B cell (primary cell): Measurements from ENCODE around the gene NAA60. TPM values are rescaled to one million over a fixed set of nuclear protein-coding genes. Genes with fewer than 3 reads are reported as not detected.

Experiments
- ATAC-seq: fragments of 200-7000 bp; cut with Tn5 transposase; one replicate; pipeline ENCODE4 v1.10.0; 2021; ENCODE audit warnings: low read depth, mild to moderate bottlenecking, moderate number of reproducible peaks, moderate library complexity
- CTCF ChIA-PET: fragments of 350-600 bp; sonication (Branson Sonifier 250); formaldehyde crosslinking; loops from one replicate; lab custom pipeline; 2021; ENCODE audit warnings: antibody characterized with exemption, inconsistent platforms; lab: Charles Lee
- POLR2A ChIA-PET: fragments of 350-600 bp; sonication (Branson Sonifier 250); formaldehyde crosslinking; loops from one replicate; lab custom pipeline; 2021; ENCODE audit warnings: antibody characterized with exemption; lab: Charles Lee
- DNase-seq: peaks from one replicate; pipeline ENCODE4 v3.0.0; 2013
- H2AFZ ChIP-seq: 2 replicates; pipeline ENCODE4 v1.6.1; 2012; ENCODE audit warnings: mild to moderate bottlenecking, low read depth, low read length; ENCODE audit not compliant: insufficient read depth, poor library complexity, severe bottlenecking
- H3K27ac ChIP-seq, 2 donors: 1 replicate in 1 of 2; 2 replicates in 1 of 2; pipeline ENCODE4 v1.5.1; 2012 to 2013; ENCODE audit warnings: low read length in 2 of 2, mild to moderate bottlenecking in 2 of 2, moderate library complexity in 1 of 2
- H3K27me3 ChIP-seq, 4 experiments: fragments of 200-600 bp in 1 of 4; sonication (generic) in 1 of 4; replicated peaks in 1 of 4; 1 replicate in 2 of 4; 2 replicates in 2 of 4; pipeline versions ENCODE4 v1.6.1 to v1.7.0; 2013 to 2016; ENCODE audit warnings: low read length in 3 of 4, mild to moderate bottlenecking in 2 of 4, mixed read lengths in 1 of 4, moderate library complexity in 1 of 4; ENCODE audit not compliant: insufficient read depth in 4 of 4, control insufficient read depth in 3 of 4; ENCODE audit errors: control extremely low read depth in 1 of 4
- H3K36me3 ChIP-seq, 2 experiments: replicated peaks in 1 of 2; 1 replicate in 1 of 2; 2 replicates in 1 of 2; pipeline versions ENCODE4 v1.6.1 to v1.7.1; 2013; ENCODE audit warnings: low read length in 1 of 2; ENCODE audit not compliant: insufficient read depth in 2 of 2, control insufficient read depth in 1 of 2; ENCODE audit errors: control extremely low read depth in 1 of 2, extremely low read depth in 1 of 2
- H3K4me1 ChIP-seq, 2 donors: fragments of 200-600 bp in 1 of 2; sonication (generic) in 1 of 2; 1 replicate in 1 of 2; 2 replicates in 1 of 2; pipeline versions ENCODE4 v1.5.1 to v1.6.1; 2013 to 2017; ENCODE audit warnings: low read length in 2 of 2; ENCODE audit not compliant: control insufficient read depth in 2 of 2, insufficient read depth in 2 of 2
- H3K4me2 ChIP-seq: replicated peaks from 2 replicates; pipeline ENCODE3; 2012; ENCODE audit warnings: mild to moderate bottlenecking, low read depth, low read length; ENCODE audit not compliant: poor library complexity, severe bottlenecking
- H3K4me3 ChIP-seq, 5 experiments: fragments of 200-600 bp in 1 of 5; sonication (generic) in 1 of 5; 1 replicate in 3 of 5; 2 replicates in 2 of 5; pipeline versions ENCODE4 v1.5.1 to v1.7.0; 2011 to 2016; ENCODE audit warnings: low read length in 4 of 5, mild to moderate bottlenecking in 4 of 5, low read depth in 2 of 5, control low read depth in 1 of 5, moderate library complexity in 1 of 5; ENCODE audit not compliant: insufficient read depth in 1 of 5; ENCODE audit errors: control extremely low read depth in 1 of 5, extremely low read depth in 1 of 5
- H3K79me2 ChIP-seq: fragments of 200-600 bp; sonication (generic); one replicate; pipeline ENCODE4 v1.6.0; 2016; ENCODE audit warnings: low read length; ENCODE audit not compliant: control insufficient read depth, insufficient read depth
- H3K9ac ChIP-seq: fragments of 200-600 bp; sonication (generic); 2 replicates; pipeline ENCODE4 v1.6.1; 2017; ENCODE audit warnings: mild to moderate bottlenecking, low read length, moderate library complexity
- H3K9me3 ChIP-seq, 3 donors: one replicate each; pipeline versions ENCODE4 v1.6.1 to v1.7.1; 2013; ENCODE audit warnings: low read length in 2 of 3; ENCODE audit not compliant: control insufficient read depth in 2 of 3, insufficient read depth in 1 of 3; ENCODE audit errors: control extremely low read depth in 1 of 3
- H4K20me1 ChIP-seq: 2 replicates; pipeline ENCODE4 v1.6.0; 2012; ENCODE audit warnings: mild to moderate bottlenecking, low read length; ENCODE audit not compliant: insufficient read depth, control insufficient read depth, poor library complexity, severe bottlenecking
- H3K27ac Mint-ChIP-seq: one replicate; pipeline ENCODE4 v1.8.0; 2021; ENCODE audit warnings: mixed read lengths
- H3K27me3 Mint-ChIP-seq: one replicate; pipeline ENCODE4 v1.8.0; 2021; ENCODE audit warnings: mixed read lengths
- H3K4me1 Mint-ChIP-seq: one replicate; pipeline ENCODE4 v1.8.0; 2021; ENCODE audit warnings: mixed read lengths
- H3K4me3 Mint-ChIP-seq: one replicate; pipeline ENCODE4 v1.8.0; 2021; ENCODE audit warnings: mixed read lengths
- H3K9me3 Mint-ChIP-seq: one replicate; pipeline ENCODE4 v1.8.0; 2022; ENCODE audit warnings: mixed read lengths; ENCODE audit not compliant: insufficient read depth
- EZH2 ChIP-seq: IDR thresholded peaks from 2 replicates; pipeline ENCODE4 v1.6.1; 2012; ENCODE audit warnings: borderline replicate concordance, low read depth, mild to moderate bottlenecking, moderate library complexity, low read length; ENCODE audit not compliant: insufficient read depth, poor library complexity, severe bottlenecking
- WGBS: methylation state at CpG from one replicate; pipeline ENCODE4 v1.1.5; 2013; ENCODE audit warnings: missing lambda C conversion rate; ENCODE audit not compliant: insufficient coverage; 5-methylcytosine and 5-hydroxymethylcytosine counted together
- intact Hi-C: fragments of 100-400 bp; cut with micrococcal nuclease; formaldehyde crosslinking; loops from one replicate; pipeline ENCODE4 v1.10.0; 2022
- polyA plus RNA-seq: library from polyadenylated mRNA; depleted of rRNA; stranded (reverse); fragments of >200 nt; gene quantifications from 2 replicates; pipeline ENCODE4 v1.2.3, GENCODE V29; 2012
- total RNA-seq, 2 donors: library from RNA; stranded (reverse); fragments of 120-200 nt in 1 of 2; gene quantifications; 1 replicate in 1 of 2; 2 replicates in 1 of 2; pipeline versions ENCODE4 v1.2.3 to v1.2.4, GENCODE V29; 2013 to 2022
- TF ChIP-seq, protein P1 (sequence below): fragments of 200-600 bp; IDR thresholded peaks from one replicate; pipeline ENCODE4 v1.8.0; 2022; ENCODE audit warnings: antibody characterized with exemption, mild to moderate bottlenecking

The NAA60 gene
- total and polyA plus RNA-seq, 2 donors (not counting 1 experiment from before 2014, with no cell fraction given) = 50.9 to 54.3 TPM

DNA sequence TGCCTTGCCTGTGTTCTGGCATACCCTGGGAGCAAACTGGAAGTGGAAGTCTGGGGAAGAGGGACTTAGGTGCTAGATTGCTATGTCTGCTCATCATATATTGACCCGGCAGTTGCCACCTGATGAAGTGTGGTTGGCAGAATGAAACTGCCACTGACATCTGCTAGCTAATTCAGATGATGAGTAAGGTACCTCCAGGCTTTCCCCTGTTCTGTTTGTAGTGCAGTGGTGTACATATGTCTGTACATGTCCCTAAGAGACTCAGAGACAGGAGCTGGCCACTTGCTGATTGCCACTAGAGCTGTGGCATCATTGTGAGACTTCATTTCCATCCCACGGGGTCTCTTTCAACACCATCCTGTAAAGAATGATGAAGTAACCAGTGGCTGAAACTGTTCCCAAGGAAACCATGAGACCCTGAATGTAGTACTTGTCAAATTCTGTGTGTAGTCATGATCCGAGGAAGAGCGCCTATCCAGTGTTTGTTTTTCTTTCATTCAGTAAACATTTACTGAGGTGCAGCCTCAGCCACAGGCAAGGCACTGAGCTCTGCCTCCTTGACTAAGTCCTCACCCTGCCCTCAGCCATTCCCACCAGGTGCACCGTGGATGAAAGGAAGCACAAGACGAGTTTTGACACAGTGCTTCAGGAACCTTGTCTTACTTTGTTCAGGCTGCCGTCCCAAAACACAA lies 70.6 kb downstream of the NAA60 start:
- H4K20me1 ChIP-seq = no peaks in the 10 kb centered on the region
- H3K4me3 ChIP-seq = no peak overlapping the region
- CTCF ChIA-PET = interaction anchor here (2.1 kb wide), 1 partner anchor 13 kb away, joined by 8 read pairs; no protein-coding TSS in a partner anchor
- H3K27me3 Mint-ChIP-seq = no peaks in the 10 kb centered on the region
- WGBS = 99% methylated on average over 7 of the region's 7 CpGs
- ATAC-seq (no peak), DNase-seq (no peak)
- TF ChIP-seq, protein P1, sequence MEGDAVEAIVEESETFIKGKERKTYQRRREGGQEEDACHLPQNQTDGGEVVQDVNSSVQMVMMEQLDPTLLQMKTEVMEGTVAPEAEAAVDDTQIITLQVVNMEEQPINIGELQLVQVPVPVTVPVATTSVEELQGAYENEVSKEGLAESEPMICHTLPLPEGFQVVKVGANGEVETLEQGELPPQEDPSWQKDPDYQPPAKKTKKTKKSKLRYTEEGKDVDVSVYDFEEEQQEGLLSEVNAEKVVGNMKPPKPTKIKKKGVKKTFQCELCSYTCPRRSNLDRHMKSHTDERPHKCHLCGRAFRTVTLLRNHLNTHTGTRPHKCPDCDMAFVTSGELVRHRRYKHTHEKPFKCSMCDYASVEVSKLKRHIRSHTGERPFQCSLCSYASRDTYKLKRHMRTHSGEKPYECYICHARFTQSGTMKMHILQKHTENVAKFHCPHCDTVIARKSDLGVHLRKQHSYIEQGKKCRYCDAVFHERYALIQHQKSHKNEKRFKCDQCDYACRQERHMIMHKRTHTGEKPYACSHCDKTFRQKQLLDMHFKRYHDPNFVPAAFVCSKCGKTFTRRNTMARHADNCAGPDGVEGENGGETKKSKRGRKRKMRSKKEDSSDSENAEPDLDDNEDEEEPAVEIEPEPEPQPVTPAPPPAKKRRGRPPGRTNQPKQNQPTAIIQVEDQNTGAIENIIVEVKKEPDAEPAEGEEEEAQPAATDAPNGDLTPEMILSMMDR = no peak
- no peak for TF ChIP-seq EZH2
- H3K9ac ChIP-seq = no peak overlapping the region
- POLR2A ChIA-PET = no interaction called here
- H3K27ac Mint-ChIP-seq = no peak overlapping the region
- no peaks in the 10 kb centered on the region for H3K27me3 ChIP-seq
- H3K9me3 Mint-ChIP-seq = no peaks in the 10 kb centered on the region
- no peaks in the 10 kb centered on the region for H3K79me2 ChIP-seq
- no peaks in the 10 kb centered on the region for H3K9me3 ChIP-seq
- H3K27ac ChIP-seq = no peak overlapping the region
- peaks cover 0 to 17% of the 10 kb centered on the region in 2 experiments for H3K36me3 ChIP-seq
- no peak overlapping the region for H3K4me2 ChIP-seq
- no peak overlapping the region for H2AFZ ChIP-seq
- no peaks in the 10 kb centered on the region for H3K4me1 Mint-ChIP-seq
- intact Hi-C loops = no loop called here
- H3K4me3 Mint-ChIP-seq = no peak overlapping the region
- H3K4me1 ChIP-seq = no peaks in the 10 kb centered on the region

DNA sequence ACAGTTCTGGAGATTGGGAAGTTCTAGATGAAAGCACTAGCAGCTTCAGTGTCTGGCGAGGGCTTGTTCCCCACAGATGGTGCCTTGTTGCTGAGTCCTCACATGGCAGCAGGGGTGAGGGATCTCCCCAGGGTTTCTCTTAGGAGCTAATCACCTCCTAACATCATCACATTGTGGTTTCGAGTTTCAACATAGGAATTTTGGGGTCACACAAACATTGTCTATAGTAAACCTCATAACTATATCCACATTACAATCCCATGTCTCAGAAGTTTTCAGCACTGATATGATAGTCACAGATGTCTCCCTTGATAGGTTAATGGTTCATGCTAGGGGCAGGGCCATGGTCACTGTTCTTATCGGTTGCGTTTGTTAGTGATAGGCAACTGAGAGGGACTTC lies 71.1 kb downstream of the NAA60 start:
- WGBS = 100% methylated on average over 2 of the region's 4 CpGs
- intact Hi-C loops = no loop called here
- Mint-ChIP-seq H3K4me3 (no peak overlapping the region), H3K27ac (no peak overlapping the region), H3K9me3 (no peaks in the 10 kb centered on the region), H3K4me1 (no peaks in the 10 kb centered on the region), H3K27me3 (no peaks in the 10 kb centered on the region)
- ChIA-PET CTCF (no interaction called here), POLR2A (no interaction called here)
- DNase-seq (no peak), ATAC-seq (no peak)
- H3K27me3 ChIP-seq = no peaks in the 10 kb centered on the region
- H3K4me1 ChIP-seq = no peaks in the 10 kb centered on the region
- no peak overlapping the region for H3K4me3 ChIP-seq
- H3K79me2 ChIP-seq = no peaks in the 10 kb centered on the region
- H4K20me1 ChIP-seq = no peaks in the 10 kb centered on the region
- H3K9me3 ChIP-seq = no peaks in the 10 kb centered on the region
- no peak overlapping the region for H2AFZ ChIP-seq
- peaks cover 0 to 17% of the 10 kb centered on the region in 2 experiments for H3K36me3 ChIP-seq
- TF ChIP-seq EZH2 = no peak
- TF ChIP-seq, protein P1 = no peak
- no peak overlapping the region for H3K27ac ChIP-seq
- no peak overlapping the region for H3K4me2 ChIP-seq
- no peak overlapping the region for H3K9ac ChIP-seq
